Measurements from ENCODE around the gene COL5A1.
A peak's percentile ranks its signal among the peaks of the same experiment; 100 is the strongest.

The COL5A1 gene

GRCh38 chr9:134731497-134732391 is 90.1 kb downstream of the COL5A1 start:
- no peak for DNase-seq

GRCh38 chr9:134732392-134733110 is 90.9 kb downstream of the COL5A1 start:
- no peak for DNase-seq

- no peak for DNase-seq
Observed at GRCh38 chr9:134733480-134734232, 92.1 kb downstream of the COL5A1 start.

GRCh38 chr9:134734270-134734669 is 92.7 kb downstream of the COL5A1 start:
- no peak for DNase-seq

- no peak for DNase-seq
Observed at GRCh38 chr9:134735441-134736175, 94.0 kb downstream of the COL5A1 start.

- no peak for DNase-seq
Observed at GRCh38 chr9:134736791-134737497, 95.3 kb downstream of the COL5A1 start.

- no peak for DNase-seq
Observed at GRCh38 chr9:134737842-134738580, 96.4 kb downstream of the COL5A1 start.

GRCh38 chr9:134738869-134739659 is 97.5 kb downstream of the COL5A1 start:
- DNase-seq: peak; percentile 25

- DNase-seq: no peak
Observed at GRCh38 chr9:134739660-134739968, 98.0 kb downstream of the COL5A1 start.

GRCh38 chr9:134740071-134740470 is 98.5 kb downstream of the COL5A1 start:
- DNase-seq: no peak

- DNase-seq: no peak
Observed at GRCh38 chr9:134741846-134742245, 100.2 kb downstream of the COL5A1 start.

- no peak for DNase-seq
Observed at GRCh38 chr9:134742822-134743535, 101.4 kb downstream of the COL5A1 start.

- no peak for DNase-seq
Observed at GRCh38 chr9:134743853-134744252, 102.2 kb downstream of the COL5A1 start.

- no peak for DNase-seq
Observed at GRCh38 chr9:134744385-134745295, 103.0 kb downstream of the COL5A1 start.

GRCh38 chr9:134747951-134748489 is 106.4 kb downstream of the COL5A1 start:
- DNase-seq: no peak

GRCh38 chr9:134748591-134748990 is 107.0 kb downstream of the COL5A1 start:
- no peak for DNase-seq

GRCh38 chr9:134750450-134751155 is 109.0 kb downstream of the COL5A1 start:
- no peak for DNase-seq

- no peak for DNase-seq
Observed at GRCh38 chr9:134751622-134752021, 110.0 kb downstream of the COL5A1 start.
